Uterine smooth muscle cell (primary cell): ENCODE measurements around the gene VAMP3. TPM values are rescaled to one million over a fixed set of nuclear protein-coding genes. Genes with fewer than 3 reads are reported as not detected.

ENCODE experiments used
- total RNA-seq: library from RNA; depleted of rRNA; stranded (reverse); fragments of >200 nt; gene quantifications from 2 replicates; pipeline ENCODE4 v1.2.3, GENCODE V29; 2014

VAMP3 gene, protein sequence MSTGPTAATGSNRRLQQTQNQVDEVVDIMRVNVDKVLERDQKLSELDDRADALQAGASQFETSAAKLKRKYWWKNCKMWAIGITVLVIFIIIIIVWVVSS
- total RNA-seq: 74.5 and 86.2 TPM in 2 replicates

DNA sequence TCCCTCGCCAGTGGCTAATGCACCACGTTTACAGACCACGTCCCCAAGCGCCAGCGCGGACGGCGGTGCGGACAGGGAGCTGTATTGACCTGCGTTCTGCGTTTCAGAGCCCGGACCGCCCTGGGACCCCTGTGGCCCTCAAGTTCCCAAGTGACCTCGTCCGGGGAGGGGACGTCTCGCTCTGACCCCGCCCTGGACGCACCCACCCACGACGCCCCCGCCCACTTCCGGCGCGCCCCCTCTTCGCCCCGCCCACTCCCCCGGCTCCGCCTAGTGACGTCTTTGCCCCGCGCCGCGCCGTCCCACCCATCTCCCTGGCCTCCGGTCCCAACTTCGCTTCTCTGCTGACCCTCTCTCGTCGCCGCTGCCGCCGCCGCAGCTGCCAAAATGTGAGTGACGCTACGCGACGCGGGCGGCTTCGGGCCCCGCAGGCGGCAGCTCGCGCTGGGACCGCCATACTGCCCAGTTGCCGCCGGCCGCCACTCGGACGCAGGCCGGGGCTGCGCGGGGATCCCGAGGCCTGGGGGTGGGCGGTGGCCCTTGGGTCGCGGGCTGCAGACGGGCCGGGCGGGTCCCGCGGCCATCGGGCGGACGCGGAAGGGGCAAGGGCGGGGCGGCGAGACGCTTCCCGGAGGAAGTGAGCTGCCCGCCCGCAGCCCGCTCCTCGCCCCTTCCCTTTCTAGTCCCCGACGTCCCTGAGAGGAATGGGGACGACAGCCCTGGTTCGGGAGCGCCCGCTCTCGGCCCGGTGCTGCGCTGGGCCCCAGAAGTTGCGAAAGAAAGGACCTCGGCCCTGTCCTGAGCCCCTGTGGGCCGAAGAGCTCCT, at the start of gene VAMP3:
VAMP3 (plus strand) TSS at position 300 of the 826 bp plus-strand sequence; CDS start at position 388, 88 bp downstream.

DNA sequence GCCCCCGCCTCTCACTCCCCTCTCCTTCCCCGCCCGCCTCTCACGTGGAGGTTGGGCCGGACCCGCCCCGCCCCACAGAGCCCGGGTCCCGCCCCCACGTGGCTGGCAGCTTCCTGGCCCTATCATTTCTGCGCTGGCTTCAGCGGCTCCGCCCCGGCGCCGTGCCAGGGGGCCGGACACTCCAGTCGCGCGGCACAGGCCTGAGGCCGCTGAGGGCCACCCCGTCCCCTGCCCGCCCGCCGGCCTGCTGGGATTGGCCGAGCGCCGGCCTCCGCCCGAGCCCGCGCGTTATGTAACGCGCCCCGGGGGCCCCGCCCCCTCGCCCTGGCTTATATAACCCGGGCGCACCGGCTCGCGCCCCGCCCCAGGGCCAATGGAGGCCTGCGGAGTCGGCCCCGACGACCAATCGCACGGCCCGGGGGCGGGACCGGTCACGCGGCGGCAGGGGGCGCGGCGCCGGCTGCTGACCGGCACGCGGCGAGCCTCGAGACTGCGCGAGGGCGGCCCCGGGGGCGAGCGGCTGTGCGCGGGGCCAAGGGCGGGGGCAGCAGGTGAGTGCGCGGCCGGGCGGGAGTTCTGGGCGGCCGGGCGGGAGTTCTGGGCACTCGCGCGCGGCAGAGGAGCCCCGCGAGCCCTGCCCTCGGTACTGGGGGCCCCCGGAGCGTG, 12.9 kb downstream of the VAMP3 start, which contains the start of gene PER3:
PER3 (plus strand) TSS at position 466 of the 666 bp plus-strand sequence. CDS start 587 bp downstream, outside the sequence.

Other genes with a start within 250 kb of the VAMP3 start
- gene PER3, start 13.0 kb downstream of the VAMP3 start, total RNA-seq: 8.7 and 9.2 TPM in 2 replicates
- 0.12 TPM in 1 of 2 replicates, not detected in the other for gene UTS2, start 81.8 kb downstream of the VAMP3 start, total RNA-seq
- gene TNFRSF9, start 169.5 kb downstream of the VAMP3 start, total RNA-seq: under 0.01 TPM in 1 of 2 replicates, not detected in the other
- gene PARK7, start 190.4 kb downstream of the VAMP3 start, total RNA-seq: 275 and 334 TPM in 2 replicates